HepG2 (cell line): ENCODE results near the gene OR8B12. TPM values are rescaled to one million over a fixed set of nuclear protein-coding genes. Genes with fewer than 3 reads are reported as not detected.

Experiments
- ATAC-seq: fragments of 200-7000 bp; cut with Tn5 transposase; 3 replicates; pipeline ENCODE4 v1.9.1; 2020; ENCODE audit warnings: mild to moderate bottlenecking, moderate library complexity
- BruUV-seq: library from RNA; stranded (reverse); fragments of 400-500 nt; replicated peaks from 2 replicates; lab custom pipeline; 2021; lab: Mats Ljungman, UMichigan
- CTCF ChIA-PET: fragments of 300-600 bp; formaldehyde crosslinking; extraction: SDS; loops from one replicate; lab custom pipeline; 2021; ENCODE audit warnings: low total read pairs, inconsistent platforms, low intra/inter-chr PET ratio; lab: Yijun Ruan, JAX
- POLR2A ChIA-PET: fragments of 350-600 bp; sonication (Branson Sonifier 250); formaldehyde crosslinking; loops from one replicate; lab custom pipeline; 2020; ENCODE audit warnings: antibody characterized with exemption, inconsistent platforms; lab: Yijun Ruan, JAX
- DNase-seq: peaks from one replicate; pipeline ENCODE4 v3.0.0-alpha.2; 2015; ENCODE audit warnings: low spot score
- FAIRE-seq: peaks from 3 replicates; lab custom pipeline; 2011; peaks lifted over from hg19 to GRCh38; lab: Jason Lieb, UNC
- H2AFZ ChIP-seq: one replicate; pipeline ENCODE4 v1.6.1; 2011; ENCODE audit warnings: low read length, inconsistent platforms
- H3K27ac ChIP-seq: fragments of 300-600 bp; 3 replicates; pipeline ENCODE4 v1.8.0; 2011; ENCODE audit warnings: mixed run types, mild to moderate bottlenecking, mixed read lengths, low read length, inconsistent platforms; ENCODE audit not compliant: insufficient read depth; ENCODE audit errors: extremely low read length
- H3K27me3 ChIP-seq, 2 experiments: fragments of 200-600 bp in 1 of 2; 2 replicates in 1 of 2; 3 replicates in 1 of 2; pipeline versions ENCODE4 v1.6.0 to v1.8.0; 2011; ENCODE audit warnings: low read length in 2 of 2, mild to moderate bottlenecking in 2 of 2, moderate library complexity in 2 of 2, inconsistent platforms in 1 of 2; ENCODE audit not compliant: insufficient read depth in 2 of 2, control insufficient read depth in 1 of 2
- H3K36me3 ChIP-seq, 2 experiments: fragments of 200-600 bp in 1 of 2; replicated peaks in 1 of 2; 2 replicates in 1 of 2; 3 replicates in 1 of 2; pipeline versions ENCODE4 v1.5.1 to v1.8.0; 2011; ENCODE audit warnings: low read length in 2 of 2, inconsistent platforms in 1 of 2; ENCODE audit not compliant: insufficient read depth in 2 of 2, control insufficient read depth in 1 of 2
- H3K4me1 ChIP-seq: 2 replicates; pipeline ENCODE4 v1.5.1; 2012; ENCODE audit warnings: low read length, inconsistent platforms; ENCODE audit not compliant: insufficient read depth
- H3K4me2 ChIP-seq: 2 replicates; pipeline ENCODE4 v1.6.0; 2011; ENCODE audit warnings: low read depth, low read length, inconsistent platforms
- H3K4me3 ChIP-seq, 3 experiments: fragments of 200-600 bp in 1 of 3; sonication (generic), shearing (Covaris generic) in 1 of 3; replicated peaks in 1 of 3; 2 replicates each; pipeline ENCODE4 v1.5.1; 2011 to 2016; ENCODE audit warnings: low read length in 3 of 3, inconsistent platforms in 2 of 3, low read depth in 2 of 3, mild to moderate bottlenecking in 2 of 3, control low read depth in 1 of 3, mixed read lengths in 1 of 3; ENCODE audit not compliant: insufficient read depth in 1 of 3
- H3K79me2 ChIP-seq: one replicate; pipeline ENCODE4 v1.6.1; 2011; ENCODE audit warnings: low read length, inconsistent platforms; ENCODE audit not compliant: insufficient read depth
- H3K9ac ChIP-seq: 2 replicates; pipeline ENCODE4 v1.6.0; 2011; ENCODE audit warnings: mild to moderate bottlenecking, low read depth, low read length, inconsistent platforms; ENCODE audit not compliant: insufficient read depth
- H3K9me3 ChIP-seq: 2 replicates; pipeline ENCODE4 v1.5.1; 2012; ENCODE audit warnings: mild to moderate bottlenecking, low read length
- H4K20me1 ChIP-seq: 2 replicates; pipeline ENCODE4 v1.6.0; 2011; ENCODE audit warnings: inconsistent platforms, mild to moderate bottlenecking, low read length, moderate library complexity; ENCODE audit not compliant: insufficient read depth
- ARNTL ChIP-seq: sonication (generic); formaldehyde crosslinking; IDR thresholded peaks from 2 replicates; pipeline ENCODE4 v1.4.0; 2020; ENCODE audit warnings: mild to moderate bottlenecking, missing genetic modification reagents
- ISL2 ChIP-seq: sonication (generic); formaldehyde crosslinking; IDR thresholded peaks from 2 replicates; pipeline ENCODE4 v1.5.0; 2020; ENCODE audit warnings: missing genetic modification reagents
- KDM2A ChIP-seq: sonication (generic); formaldehyde crosslinking; IDR thresholded peaks from 2 replicates; pipeline ENCODE4 v1.4.0; 2020; ENCODE audit warnings: low read depth, missing genetic modification reagents, borderline replicate concordance
- PPARG ChIP-seq: conservative IDR thresholded peaks from 2 replicates; pipeline ENCODE4 v1.6.1; 2016; ENCODE audit warnings: missing biosample characterization, missing genetic modification reagents
- RAD51 ChIP-seq: fragments of 450-650 bp; IDR thresholded peaks from 2 replicates; pipeline ENCODE4 v1.6.1; 2016; ENCODE audit warnings: borderline replicate concordance
- RBM39 ChIP-seq: fragments of 200-400 bp; formaldehyde crosslinking; IDR thresholded peaks from one replicate; pipeline ENCODE4 v1.6.1; 2018; ENCODE audit warnings: antibody characterized with exemption, mild to moderate bottlenecking, low read depth, low read length; ENCODE audit not compliant: poor library complexity, severe bottlenecking
- TGIF2 ChIP-seq: IDR thresholded peaks from 2 replicates; pipeline ENCODE4 v1.6.1; 2016; ENCODE audit warnings: control low read depth, missing compliant biosample characterization
- ZNF768 ChIP-seq: sonication (generic); formaldehyde crosslinking; IDR thresholded peaks from 2 replicates; pipeline ENCODE4 v1.4.0; 2020; ENCODE audit warnings: missing genetic modification reagents
- WGBS: methylation state at CpG from one replicate; pipeline ENCODE4 v1.1.6; 2017; ENCODE audit warnings: low lambda C conversion rate; 5-methylcytosine and 5-hydroxymethylcytosine counted together
- in situ Hi-C: cut with HindIII; loops from 2 replicates; pipeline ENCODE4 v1.10.0; 2017; ENCODE audit warnings: low pct_unique_long_range_greater_than_20kb; ENCODE audit not compliant: extremely low pct_ligation_motif_present
- intact Hi-C: fragments of 100-400 bp; cut with micrococcal nuclease; formaldehyde crosslinking; loops from one replicate; pipeline ENCODE4 v1.10.0; 2022; ENCODE audit not compliant: unreplicated experiment
- polyA plus RNA-seq, 8 experiments: library from polyadenylated mRNA; depleted of rRNA in 3 of 8; stranded (reverse) in 7 of 8; unstranded in 1 of 8; fragments of >200 nt; fragmentation: Illumina TruSeq in 4 of 8; extraction: Trizol in 4 of 8; gene quantifications; 2 replicates each; pipeline versions ENCODE4 v1.2.1 to v1.2.3, GENCODE V29; 2011 to 2016; ENCODE audit warnings: low read depth in 4 of 8, missing spikeins in 1 of 8, mixed read lengths in 1 of 8; ENCODE audit not compliant: insufficient read depth in 1 of 8
- total RNA-seq, 5 experiments: library from RNA; depleted of rRNA; stranded (reverse); fragments of >200 nt; fragmentation: Illumina TruSeq; extraction: Trizol; gene quantifications; 2 replicates each; pipeline ENCODE4 v1.2.3, GENCODE V29; 2016; ENCODE audit warnings: low read depth in 1 of 5
- TF ChIP-seq, protein P1 (sequence below): sonication (generic); formaldehyde crosslinking; IDR thresholded peaks from 2 replicates; pipeline ENCODE4 v1.4.0; 2020; ENCODE audit warnings: mild to moderate bottlenecking, missing genetic modification reagents

The OR8B12 gene
- total and polyA plus RNA-seq, 2 of the 13 experiments (the other 11 are each of a cell fraction or from before 2014, with no cell fraction given) = not detected

DNA sequence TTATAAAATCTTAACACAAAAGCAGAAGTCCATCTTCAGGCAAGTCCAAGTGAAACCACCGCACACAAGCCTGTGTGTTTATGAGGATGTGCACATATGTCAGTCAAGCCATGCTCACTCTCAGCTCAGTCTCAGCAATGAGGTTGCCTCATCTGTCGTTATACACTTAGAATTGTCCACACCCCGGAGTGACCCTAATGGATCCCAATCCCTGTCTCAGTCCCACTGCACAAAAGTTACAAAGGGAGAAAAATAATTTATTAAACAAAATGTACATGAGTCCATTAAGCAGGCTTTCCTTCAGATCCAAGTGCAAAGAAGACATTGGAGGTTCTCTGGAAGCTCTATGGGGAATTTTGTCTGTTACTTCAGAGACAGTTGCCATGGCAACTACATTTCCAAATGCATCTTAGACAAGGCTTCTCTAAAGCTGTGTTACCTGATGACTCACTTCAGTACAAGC lies 24.4 kb downstream of the OR8B12 start:
- 36% methylated on average over 3 of the region's 3 CpGs for WGBS

DNA sequence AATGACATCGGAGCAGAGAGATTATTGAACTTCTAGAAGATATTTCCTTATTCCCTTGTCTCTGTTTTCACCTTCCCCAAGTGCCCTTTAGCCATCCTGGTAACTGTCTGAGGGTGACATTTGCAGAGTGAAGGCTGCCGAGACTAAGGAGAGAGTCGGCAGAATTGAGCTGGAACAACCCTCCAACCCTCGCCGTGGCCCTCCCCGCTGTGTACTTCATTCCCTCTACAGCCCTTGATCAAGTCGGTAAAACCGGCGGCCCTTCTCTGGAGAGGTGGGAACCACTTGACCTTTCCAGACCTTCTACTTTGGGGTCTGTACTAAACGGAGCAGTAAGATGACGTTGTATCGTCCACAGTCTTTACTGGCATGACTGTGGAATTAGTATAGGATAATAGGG lies 26.1 kb downstream of the OR8B12 start:
- H3K36me3 ChIP-seq = no peaks in the 10 kb centered on the region
- no TSS peak for BruUV-seq
- H3K79me2 ChIP-seq = no peaks in the 10 kb centered on the region
- no peak for FAIRE-seq
- no peaks in the 10 kb centered on the region for H3K4me1 ChIP-seq
- in situ Hi-C loops = no loop called here
- TF ChIP-seq, protein P1, sequence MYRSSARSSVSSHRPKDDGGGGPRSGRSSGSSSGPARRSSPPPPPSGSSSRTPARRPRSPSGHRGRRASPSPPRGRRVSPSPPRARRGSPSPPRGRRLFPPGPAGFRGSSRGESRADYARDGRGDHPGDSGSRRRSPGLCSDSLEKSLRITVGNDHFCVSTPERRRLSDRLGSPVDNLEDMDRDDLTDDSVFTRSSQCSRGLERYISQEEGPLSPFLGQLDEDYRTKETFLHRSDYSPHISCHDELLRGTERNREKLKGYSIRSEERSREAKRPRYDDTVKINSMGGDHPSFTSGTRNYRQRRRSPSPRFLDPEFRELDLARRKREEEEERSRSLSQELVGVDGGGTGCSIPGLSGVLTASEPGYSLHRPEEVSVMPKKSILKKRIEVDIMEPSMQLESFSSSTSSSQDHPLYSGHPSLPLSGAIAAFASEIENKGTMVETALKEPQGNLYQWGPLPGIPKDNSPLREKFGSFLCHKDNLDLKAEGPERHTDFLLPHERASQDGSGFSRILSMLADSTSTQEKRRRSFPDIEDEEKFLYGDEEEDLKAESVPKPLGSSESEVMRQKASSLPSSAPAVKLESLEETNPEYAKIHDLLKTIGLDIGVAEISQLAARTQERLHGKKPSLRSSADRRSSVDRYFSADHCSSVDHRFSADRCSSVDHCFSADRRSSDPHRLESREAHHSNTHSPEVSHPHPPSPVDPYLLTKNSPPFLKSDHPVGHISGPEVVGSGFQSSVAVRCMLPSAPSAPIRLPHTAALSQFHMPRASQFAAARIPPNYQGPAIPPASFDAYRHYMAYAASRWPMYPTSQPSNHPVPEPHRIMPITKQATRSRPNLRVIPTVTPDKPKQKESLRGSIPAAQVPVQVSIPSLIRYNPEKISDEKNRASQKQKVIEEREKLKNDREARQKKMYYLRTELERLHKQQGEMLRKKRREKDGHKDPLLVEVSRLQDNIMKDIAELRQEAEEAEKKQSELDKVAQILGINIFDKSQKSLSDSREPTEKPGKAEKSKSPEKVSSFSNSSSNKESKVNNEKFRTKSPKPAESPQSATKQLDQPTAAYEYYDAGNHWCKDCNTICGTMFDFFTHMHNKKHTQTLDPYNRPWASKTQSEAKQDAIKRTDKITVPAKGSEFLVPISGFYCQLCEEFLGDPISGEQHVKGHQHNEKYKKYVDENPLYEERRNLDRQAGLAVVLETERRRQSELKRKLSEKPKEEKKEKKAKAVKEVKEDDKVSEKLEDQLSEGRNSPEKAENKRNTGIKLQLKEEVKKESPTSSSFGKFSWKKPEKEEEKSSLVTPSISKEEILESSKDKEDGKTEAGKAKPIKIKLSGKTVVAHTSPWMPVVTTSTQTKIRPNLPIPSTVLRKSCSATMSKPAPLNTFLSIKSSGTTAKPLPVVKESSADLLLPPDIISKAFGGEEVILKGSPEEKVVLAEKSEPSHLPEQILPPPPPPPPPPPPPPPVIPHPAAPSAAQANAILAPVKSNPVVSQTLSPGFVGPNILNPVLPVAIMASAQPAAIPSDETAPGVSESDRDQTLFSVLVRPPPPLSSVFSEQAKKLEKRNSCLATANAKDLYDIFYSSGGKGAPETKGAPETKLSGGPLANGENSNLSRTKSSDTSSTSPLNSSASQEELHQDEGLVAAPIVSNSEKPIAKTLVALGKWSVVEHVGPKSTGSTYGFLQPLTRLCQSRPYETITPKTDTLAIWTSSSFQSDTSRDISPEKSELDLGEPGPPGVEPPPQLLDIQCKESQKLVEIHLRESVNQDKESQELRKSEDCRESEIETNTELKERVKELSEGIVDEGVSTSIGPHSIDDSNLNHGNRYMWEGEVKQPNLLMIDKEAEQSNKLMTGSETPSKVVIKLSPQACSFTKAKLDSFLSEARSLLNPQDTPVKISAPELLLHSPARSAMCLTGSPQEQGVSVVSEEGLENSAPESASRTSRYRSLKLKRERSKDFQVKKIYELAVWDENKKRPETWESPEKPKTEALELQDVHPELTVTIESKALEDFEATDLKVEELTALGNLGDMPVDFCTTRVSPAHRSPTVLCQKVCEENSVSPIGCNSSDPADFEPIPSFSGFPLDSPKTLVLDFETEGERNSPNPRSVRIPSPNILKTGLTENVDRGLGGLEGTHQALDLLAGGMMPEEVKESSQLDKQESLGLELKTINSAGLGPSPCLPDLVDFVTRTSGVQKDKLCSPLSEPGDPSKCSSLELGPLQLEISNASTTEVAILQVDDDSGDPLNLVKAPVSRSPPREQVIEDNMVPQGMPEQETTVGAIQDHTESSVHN (CRISPR knock-in tag) = no peak
- TF ChIP-seq PPARG (CRISPR knock-in tag) (no peak), KDM2A (CRISPR knock-in tag) (no peak), RAD51 (no peak), ARNTL (no peak), ISL2 (CRISPR knock-in tag) (no peak), ZNF768 (CRISPR knock-in tag) (no peak), TGIF2 (no peak)
- TF ChIP-seq, all 625 proteins: peak for 0
- ChIA-PET POLR2A (no interaction called here), CTCF (no interaction called here)
- Histone ChIP-seq H3K4me3 (no peak overlapping the region), H3K27me3 (peaks cover 0 to 15% of the 10 kb centered on the region in 2 experiments; a peak in 3 of 5 replicates), H3K4me2 (no peak overlapping the region), H3K9ac (no peak overlapping the region), H4K20me1 (no peaks in the 10 kb centered on the region), H3K9me3 (no peaks in the 10 kb centered on the region), H2AFZ (no peak overlapping the region), H3K27ac (no peak overlapping the region)
- DNase-seq (no peak), ATAC-seq (no peak)
- intact Hi-C loops = no loop called here
- 30% methylated on average over 7 of the region's 12 CpGs for WGBS

More for the DNA sequence above, 24.4 kb downstream of the OR8B12 start:
- Histone ChIP-seq H4K20me1 (no peaks in the 10 kb centered on the region), H3K79me2 (no peaks in the 10 kb centered on the region), H3K9ac (no peak overlapping the region), H3K4me2 (no peak overlapping the region), H3K9me3 (no peaks in the 10 kb centered on the region), H3K4me3 (no peak overlapping the region), H3K36me3 (no peaks in the 10 kb centered on the region), H3K27ac (no peak overlapping the region), H3K4me1 (no peaks in the 10 kb centered on the region), H3K27me3 (peaks cover 0 to 15% of the 10 kb centered on the region in 2 experiments; a peak in 3 of 5 replicates), H2AFZ (no peak overlapping the region)
- intact Hi-C loops = no loop called here
- no peak for ATAC-seq
- in situ Hi-C loops = no loop called here
- ChIA-PET CTCF (no interaction called here), POLR2A (no interaction called here)
- FAIRE-seq = no peak
- no peak for TF ChIP-seq RBM39
- BruUV-seq = no TSS peak
- no peak for DNase-seq
